Measurements from ENCODE around the gene ARAP2.

Gene ARAP2

DNA sequence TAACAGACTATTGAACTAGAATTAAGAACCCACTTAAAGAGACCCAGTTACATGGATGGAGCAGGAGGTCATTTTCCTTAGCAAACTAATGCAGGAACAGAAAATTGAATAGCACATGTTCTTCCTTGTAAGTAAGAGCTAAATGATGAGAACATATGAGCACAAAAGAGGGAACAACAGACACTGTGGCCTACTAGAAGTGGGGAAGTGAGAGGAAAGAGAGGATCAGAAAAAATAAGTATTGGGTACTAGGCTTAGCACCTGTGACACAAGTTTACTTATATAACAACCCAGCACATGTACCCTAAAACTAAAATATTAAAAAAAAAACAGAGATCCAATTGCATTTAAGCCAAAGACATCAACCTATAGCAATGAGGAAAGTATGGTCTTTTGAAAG is 26.2 kb downstream of the ARAP2 start:
- no peak for DNase-seq

GRCh38 chr4:36215627-36216026 is 28.7 kb downstream of the ARAP2 start:
- no peak for DNase-seq

DNA sequence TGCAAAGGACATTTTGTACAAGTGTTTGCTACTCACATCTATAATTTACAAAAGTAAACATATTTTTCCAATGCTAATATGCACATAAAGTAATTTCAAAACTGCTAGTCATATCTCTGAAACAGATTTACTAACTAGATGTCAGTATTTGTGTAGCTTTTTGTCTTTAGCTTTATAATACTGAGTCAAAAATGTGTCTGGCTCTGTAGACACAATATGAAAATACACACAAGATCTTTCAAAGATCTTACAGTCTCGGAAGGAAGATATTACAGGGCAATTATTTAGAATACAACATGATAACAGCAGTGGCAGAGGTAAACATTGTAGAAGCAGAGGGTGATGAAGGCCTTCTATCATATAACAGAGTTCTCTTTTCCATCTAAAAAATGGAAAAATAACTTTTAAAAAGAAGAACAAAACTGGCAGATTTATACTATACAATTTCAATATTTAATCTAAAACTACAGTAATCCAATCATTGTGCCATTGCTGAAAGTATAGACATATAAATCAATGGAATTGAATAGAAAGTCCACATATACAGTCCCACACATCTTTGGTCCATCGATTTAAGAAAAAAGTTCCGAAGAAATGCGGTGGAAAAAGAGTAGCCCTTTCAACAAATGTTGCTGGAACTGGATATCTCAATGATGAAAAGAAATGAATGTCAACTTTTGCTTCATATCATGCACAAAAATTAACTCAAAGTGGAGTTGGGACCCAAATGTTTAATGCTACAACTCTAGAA is 29.4 kb downstream of the ARAP2 start:
- no peak for DNase-seq

DNA sequence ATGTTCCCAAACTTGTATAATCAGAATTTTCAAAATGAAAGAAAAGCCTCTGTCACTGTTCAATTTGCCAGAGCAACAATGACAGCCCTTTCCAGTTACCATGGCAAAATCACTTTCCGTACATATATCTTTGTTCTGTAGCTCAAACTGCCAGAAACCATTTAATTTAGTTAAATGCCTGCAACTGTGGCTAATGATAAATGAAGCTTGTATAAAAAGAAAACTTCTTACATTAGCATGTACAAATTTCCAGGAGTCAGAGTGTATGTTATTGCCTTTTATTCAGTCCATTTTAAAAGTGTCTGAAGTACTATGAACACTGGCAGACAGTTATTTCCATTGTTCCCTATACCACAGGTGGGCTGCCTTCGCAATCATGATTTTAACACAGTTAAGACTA is 30.3 kb downstream of the ARAP2 start:
- no peak for DNase-seq

DNA sequence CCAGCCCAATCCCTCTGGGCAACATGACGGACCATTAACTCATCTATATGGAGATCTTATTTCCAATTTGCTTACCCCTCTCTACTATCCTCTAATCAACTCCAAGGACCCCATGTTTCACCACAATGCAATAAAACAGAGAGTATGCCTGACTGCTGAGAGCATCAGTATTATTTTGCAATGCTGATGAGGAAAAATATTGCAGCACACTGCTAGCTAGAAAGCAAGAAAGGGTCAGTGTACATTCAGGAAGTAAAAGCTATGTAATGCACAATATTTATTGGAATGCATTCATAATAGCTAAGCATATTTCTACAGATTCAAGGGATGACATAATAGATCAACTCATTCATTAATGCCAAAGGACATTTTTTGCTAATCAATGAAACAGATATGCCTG is 33.2 kb downstream of the ARAP2 start:
- no peak for DNase-seq

DNA sequence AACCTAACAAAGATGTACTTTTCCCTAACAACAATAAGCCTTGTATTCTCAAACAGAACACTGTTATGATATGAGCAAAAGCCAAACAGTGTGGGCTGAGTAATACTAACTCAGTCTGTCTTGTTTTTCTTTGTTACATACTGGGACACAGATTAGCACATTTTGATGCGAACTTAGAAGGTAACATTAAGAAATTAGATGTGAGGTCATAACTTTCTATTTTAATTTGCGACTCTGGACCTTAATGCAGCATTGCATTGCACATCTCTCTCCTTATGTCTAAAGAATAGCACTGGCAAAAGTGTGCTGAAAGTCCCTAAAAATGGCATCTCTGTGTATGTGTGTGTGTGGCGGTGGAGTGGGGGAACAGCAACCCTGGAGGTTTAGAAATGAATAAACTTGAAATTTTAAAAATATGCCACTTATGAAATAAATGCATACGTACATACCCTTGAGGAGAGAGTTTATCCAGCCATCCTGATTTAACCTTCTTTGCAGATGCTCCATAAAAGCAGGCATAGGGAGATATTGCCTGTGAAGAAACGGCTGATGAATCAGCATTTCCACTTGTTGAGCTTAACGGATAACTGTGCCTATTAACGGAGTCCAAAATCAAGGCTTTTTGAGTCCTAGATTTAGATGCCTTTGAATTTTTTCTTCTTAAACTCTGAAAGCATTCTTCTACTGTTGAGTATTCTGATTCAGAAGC is 34.2 kb downstream of the ARAP2 start:
- no peak for DNase-seq

DNA sequence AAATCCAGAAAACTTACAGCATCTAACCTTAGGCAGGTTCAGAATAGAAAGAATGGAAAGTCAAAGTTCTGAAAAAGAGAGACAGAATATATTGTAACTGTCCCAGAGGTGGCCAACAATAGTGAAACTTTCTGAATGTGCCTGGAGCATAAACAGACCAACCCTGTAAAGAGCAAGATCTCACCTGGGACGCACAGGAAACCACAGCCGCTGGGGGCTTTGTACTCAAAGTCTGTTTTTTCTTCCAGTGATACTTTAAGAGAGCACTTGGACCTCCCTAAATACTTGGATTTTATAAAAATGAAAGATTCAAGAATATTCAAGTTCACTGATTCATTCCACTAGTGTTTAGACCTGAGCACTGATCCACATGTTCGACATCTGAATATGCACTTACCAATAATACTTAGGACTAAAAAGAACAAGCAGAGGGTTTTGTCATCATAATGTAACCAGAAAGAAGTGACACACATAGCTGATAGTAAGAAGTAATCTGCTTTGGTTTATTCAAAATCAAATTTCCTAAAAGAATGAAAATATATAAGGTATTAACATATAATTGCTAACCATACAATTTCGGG is 35.3 kb downstream of the ARAP2 start:
- peak in 4 of 6 experiments; percentile 2 to 43 (median 14) for DNase-seq

DNA sequence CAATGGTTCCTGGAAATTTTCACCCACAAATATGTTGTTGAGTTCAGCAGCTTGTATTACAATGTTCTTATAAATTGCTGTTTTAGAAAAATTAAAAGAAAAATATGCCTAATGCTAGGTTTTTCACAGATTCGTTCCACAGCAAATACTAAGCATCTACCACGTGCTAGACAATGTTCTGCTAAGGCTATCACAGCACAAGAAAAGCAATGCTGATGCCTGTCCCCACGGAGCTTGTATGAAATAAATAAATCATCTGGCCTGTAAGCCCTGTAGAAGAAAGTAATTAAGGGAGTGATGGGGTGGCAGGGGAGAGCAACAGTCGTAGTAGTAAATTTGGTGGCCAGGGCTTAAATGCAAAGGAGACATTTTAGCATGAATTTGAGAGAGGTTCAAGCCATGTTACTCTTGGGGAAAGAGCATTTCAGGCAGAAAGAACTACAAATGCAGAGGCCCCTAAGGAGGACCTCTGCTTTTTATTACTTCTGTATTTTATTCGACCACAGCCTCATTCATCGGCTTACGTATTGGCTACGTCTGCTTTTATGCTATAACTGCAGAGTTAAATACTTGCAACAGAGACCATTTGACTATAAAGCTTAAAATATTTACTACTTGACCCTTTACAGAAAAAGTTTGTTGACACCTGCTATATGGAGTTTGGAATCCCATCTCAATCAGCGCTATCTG is 36.3 kb downstream of the ARAP2 start:
- DNase-seq = no peak

- no peak for DNase-seq
Observed at GRCh38 chr4:36207367-36207766, 36.9 kb downstream of the ARAP2 start.

DNA sequence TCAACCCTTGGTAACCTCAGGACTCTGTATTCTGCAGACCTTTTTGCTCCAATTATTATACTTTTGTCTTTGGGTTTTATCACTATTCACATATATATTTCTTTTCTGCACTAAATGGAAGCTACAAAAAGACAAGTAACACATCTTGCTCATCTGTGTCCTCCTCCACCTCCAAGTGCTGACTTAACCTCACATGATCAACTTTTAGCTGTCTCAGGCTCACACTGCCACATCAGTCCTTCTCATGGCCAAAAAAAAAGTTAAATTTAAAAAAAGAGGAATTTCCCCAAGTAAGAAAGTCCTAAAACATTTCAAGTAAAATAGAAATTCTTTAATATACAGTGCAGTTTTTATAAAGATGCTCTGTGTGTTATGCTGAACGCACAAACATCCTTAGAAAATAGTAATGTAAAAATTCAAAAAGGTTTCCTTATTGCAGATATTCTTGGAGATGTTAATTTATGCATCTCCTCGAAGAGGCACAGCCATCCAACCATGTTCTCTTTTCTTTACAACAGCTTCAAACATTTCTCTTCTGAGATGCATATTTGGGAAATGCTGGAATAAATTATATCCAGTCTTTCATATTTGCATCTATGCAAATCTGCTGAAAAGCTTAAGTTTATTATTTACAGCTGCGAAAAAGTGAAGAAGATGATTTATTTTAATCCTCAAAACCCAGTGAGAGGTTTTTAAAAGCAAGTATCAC is 37.6 kb downstream of the ARAP2 start:
- DNase-seq = no peak

DNA sequence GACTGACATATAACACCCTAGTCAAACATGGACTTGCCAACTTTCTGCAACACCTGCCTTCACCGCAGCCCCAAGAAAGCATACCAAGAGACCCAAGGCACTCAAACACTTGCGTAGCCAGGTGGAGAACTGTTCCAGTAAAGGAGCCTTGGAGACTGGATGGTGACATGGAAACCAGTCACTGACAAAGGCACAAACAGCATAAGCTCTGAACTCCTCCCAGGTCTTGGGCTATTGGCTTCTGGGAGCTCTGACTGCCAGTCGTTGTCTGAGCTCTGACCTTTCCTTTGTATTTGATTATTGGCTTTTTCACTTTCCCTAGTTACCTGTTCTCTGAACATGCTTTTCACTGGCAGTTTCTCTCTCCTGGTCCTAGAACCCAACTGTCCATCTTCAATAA is 38.3 kb downstream of the ARAP2 start:
- DNase-seq = no peak

DNA sequence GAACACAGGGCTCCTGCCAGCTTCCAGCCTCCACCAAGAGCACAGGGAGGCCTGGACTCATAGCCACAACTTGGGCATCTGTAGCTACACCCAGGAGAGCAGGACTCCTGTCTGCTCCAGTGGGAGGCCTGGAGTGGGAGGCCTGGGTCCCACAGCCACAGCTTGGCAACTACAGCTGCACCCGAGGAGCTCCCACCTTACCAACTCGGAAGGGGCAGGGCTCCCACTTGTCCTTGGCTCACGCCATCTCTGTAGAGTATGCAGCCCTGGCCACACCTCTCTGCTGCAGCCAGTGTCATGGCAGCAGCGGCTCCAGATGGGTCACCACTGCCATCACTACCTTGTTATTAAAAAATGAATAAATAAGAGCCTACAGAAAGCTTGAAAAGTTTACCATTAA is 45.5 kb downstream of the ARAP2 start:
- no peak for DNase-seq

- DNase-seq = no peak
Observed at GRCh38 chr4:36198068-36198808, 46.1 kb downstream of the ARAP2 start.

- no peak for DNase-seq
Observed at GRCh38 chr4:36197501-36197900, 46.8 kb downstream of the ARAP2 start.

DNA sequence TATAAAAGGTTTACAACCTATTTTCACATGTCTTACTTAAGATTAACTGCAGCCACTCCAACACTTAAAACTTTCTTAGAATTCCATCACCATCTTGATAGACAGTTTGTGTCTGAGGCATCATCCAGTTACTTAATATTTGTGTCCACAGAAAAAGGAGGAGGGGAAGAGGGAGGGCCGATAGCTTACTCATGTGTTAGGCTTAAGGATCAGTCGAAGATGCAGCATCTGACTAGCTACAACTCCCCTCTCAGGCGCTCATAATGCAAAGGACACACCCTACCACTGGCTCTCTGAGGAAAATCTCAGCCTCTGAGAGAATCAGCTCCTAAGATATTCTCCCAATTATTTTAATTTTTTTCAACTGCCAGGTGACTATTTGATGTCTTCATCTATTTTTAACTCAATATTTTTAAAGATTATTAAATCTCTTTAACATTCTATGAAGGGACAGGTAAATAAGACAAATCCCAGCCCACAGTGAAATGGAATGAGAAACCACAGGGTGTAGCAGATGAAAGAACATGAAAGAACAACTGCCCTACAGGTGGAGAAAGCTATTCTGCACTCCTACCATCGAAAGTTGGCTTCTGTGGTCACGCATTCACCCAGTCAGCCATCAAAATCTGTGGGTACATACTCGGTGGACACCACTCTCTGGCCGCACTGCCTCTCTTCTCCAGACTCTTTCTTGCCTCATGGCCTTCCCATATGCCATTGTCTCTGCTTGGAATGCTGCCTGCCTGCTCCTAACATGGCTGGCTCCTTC is 48.0 kb downstream of the ARAP2 start:
- DNase-seq = no peak

GRCh38 chr4:36192922-36193321 is 51.4 kb downstream of the ARAP2 start:
- no peak for DNase-seq

DNA sequence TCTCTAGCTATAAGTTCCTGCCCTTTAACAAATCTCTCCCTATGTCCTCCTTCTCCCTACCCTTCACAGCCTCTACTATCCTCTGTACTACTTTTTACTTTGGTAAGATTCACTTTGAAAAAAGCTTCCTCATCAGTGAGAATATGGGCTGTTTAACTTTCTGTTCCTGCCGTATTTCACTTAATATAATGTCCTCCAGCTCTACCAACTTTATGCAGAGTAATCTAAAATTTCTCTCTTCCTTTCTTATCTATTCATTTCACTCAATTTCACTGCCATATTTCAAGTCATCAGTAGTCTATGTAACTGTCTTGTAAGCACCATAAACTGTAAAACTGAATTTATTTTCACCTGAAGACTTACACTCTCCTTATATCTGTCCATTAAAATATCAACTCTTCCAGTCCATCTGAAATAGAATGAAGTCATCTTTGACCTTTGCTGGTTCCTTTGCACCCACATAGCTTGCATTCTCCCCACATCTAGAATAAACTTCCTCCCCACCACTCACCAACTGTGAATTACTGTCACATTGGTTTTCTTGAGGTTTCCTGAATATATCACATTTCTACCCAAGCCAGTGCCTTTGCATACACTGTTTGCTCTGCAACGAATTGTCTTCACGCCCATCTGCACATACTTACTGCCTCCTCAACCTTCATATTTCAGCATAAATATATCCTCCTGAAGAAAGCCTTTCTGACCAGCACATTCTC is 54.6 kb downstream of the ARAP2 start:
- no peak for DNase-seq

DNA sequence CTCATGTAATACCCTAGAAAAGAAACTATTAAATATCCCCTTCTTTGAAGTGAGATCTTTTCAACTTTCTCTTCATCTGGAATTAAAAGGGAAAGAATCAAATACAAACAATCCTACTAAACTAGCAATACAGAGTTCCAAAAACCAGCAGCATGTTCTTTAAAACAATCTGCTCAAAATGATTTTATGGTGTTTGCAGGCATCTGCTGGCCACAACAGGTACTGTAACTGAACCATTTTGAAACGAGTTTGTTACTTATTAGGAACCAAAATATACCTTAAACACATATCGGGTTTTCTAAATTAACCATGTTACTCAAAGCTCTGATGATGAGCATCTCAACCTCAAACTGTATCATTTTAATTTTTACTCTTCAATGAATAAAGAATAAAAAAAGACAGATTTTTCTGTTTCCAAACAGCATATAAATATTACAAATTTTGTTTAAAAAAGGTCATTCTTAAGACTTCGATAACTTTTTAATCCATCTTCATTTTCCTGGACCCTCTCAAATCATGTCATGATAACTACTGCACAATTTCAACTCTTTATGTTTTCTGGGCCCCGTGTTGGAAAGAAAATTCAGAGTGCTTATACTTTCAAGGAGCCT is 56.5 kb downstream of the ARAP2 start:
- peak in 1 of 6 experiments; percentile 16 for DNase-seq

DNA sequence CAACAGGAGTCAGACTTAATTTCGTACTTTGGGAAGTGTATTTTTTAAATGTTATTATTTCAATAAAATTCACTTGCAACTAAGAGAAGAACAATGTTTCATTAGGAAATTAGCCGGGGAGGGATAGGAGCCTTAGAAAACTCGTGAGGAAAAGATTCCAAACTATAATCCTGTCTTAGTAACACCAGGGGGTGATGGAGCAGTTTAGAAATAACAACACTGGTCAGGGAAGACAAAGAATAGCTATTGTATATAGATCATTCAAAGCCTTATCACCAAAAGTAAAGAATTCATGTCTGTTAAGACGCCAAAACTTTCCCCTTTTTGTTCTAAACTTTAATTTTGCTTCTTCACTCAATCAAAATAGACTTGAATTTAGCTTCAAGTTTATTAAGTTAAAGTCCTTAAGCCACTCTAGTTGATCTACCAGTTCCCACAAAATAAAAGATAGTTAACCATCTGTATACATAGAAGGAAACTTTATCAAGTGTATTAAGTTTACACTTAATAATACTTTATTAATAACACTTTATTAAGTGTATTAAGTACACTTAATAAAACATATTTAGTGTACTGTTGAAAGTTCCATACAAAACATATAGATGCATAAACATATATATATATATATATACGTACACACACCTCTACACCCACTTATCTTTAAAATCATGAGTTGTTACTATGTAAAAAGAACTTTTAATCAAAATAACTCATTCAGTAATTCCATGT is 60.5 kb downstream of the ARAP2 start:
- no peak for DNase-seq

DNA sequence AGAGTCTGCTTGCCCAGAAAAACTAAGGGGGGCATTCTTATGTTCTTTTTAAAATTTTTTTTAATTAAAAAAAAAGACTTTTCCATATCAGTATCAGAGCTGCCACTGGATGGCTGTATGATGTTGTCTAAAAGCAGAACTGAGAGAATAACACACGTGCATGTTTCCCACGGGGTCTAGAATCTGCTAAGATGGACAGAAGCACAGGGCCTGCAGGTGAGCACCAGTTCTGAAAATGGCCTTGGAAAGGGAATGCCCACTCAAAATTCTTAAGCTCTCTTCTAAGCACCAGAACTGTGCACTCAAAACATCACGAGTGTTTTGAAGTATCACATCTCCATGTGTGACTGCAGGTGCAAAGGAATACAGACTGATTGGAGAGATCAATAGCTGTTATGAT is 61.1 kb downstream of the ARAP2 start:
- DNase-seq = no peak
